IMR-90 (cell line): Measurements from ENCODE around the gene ZNHIT6. TPM values are rescaled to one million over a fixed set of nuclear protein-coding genes. Genes with fewer than 3 reads are reported as not detected.

Source experiments
- ATAC-seq: fragments of 200-7000 bp; cut with Tn5 transposase; 2 replicates; pipeline ENCODE4 v1.9.1; 2020; ENCODE audit warnings: low read depth, mild to moderate bottlenecking, moderate library complexity
- BruUV-seq: library from RNA; stranded (reverse); fragments of 400-500 nt; replicated peaks from 2 replicates; lab custom pipeline; 2021; lab: Mats Ljungman, UMichigan
- CTCF ChIA-PET: fragments of 300-600 bp; formaldehyde crosslinking; extraction: SDS; loops from one replicate; lab custom pipeline; 2021; ENCODE audit warnings: antibody characterized with exemption; lab: Yijun Ruan, JAX
- POLR2A ChIA-PET: fragments of 300-600 bp; sonication (Branson Sonifier 250); formaldehyde crosslinking; loops from one replicate; lab custom pipeline; 2022; ENCODE audit warnings: antibody characterized with exemption; ENCODE audit not compliant: unreplicated experiment; lab: Charles Lee
- DNase-seq: peaks from one replicate; pipeline ENCODE4 v3.0.0; 2013
- H2AFZ ChIP-seq: replicated peaks from 2 replicates; pipeline ENCODE3; 2013; ENCODE audit warnings: low read length, mild to moderate bottlenecking; ENCODE audit not compliant: poor library complexity
- H2AK5ac ChIP-seq: 2 replicates; pipeline ENCODE4 v1.6.1; 2013; ENCODE audit warnings: low read depth, low read length, inconsistent platforms
- H2AK9ac ChIP-seq: replicated peaks from 2 replicates; pipeline ENCODE3; 2013; ENCODE audit warnings: mild to moderate bottlenecking, low read depth, low read length, moderate library complexity; ENCODE audit not compliant: poor library complexity
- H2BK120ac ChIP-seq: 2 replicates; pipeline ENCODE4 v1.6.1; 2013; ENCODE audit warnings: low read depth, low read length, inconsistent platforms
- H2BK15ac ChIP-seq: 3 replicates; pipeline ENCODE4 v1.6.1; 2013; ENCODE audit warnings: low read depth, low read length, inconsistent platforms
- H2BK20ac ChIP-seq: 2 replicates; pipeline ENCODE4 v1.6.1; 2013; ENCODE audit warnings: low read depth, mild to moderate bottlenecking, inconsistent platforms, low read length, moderate library complexity
- H2BK5ac ChIP-seq: 2 replicates; pipeline ENCODE4 v1.6.1; 2013; ENCODE audit warnings: mild to moderate bottlenecking, low read depth, low read length, inconsistent platforms; ENCODE audit not compliant: poor library complexity, severe bottlenecking
- H3K14ac ChIP-seq: replicated peaks from 2 replicates; pipeline ENCODE4 v1.6.1; 2013; ENCODE audit warnings: low read depth, low read length, inconsistent platforms
- H3K18ac ChIP-seq: 2 replicates; pipeline ENCODE4 v1.6.1; 2013; ENCODE audit warnings: low read depth, low read length, control low read depth
- H3K23ac ChIP-seq: 2 replicates; pipeline ENCODE4 v1.6.1; 2013; ENCODE audit warnings: low read depth, low read length, inconsistent platforms
- H3K27ac ChIP-seq: 2 replicates; pipeline ENCODE4 v1.5.1; 2013; ENCODE audit warnings: mild to moderate bottlenecking, control low read depth, low read length; ENCODE audit not compliant: insufficient read depth
- H3K27me3 ChIP-seq: 2 replicates; pipeline ENCODE4 v1.6.1; 2013; ENCODE audit warnings: low read length; ENCODE audit not compliant: control insufficient read depth, insufficient read depth
- H3K36me3 ChIP-seq: 2 replicates; pipeline ENCODE4 v1.6.1; 2013; ENCODE audit warnings: low read length, mixed read lengths; ENCODE audit not compliant: control insufficient read depth, insufficient read depth
- H3K4ac ChIP-seq: 2 replicates; pipeline ENCODE4 v1.6.1; 2013; ENCODE audit warnings: low read depth, low read length, inconsistent platforms
- H3K4me1 ChIP-seq: 2 replicates; pipeline ENCODE4 v1.6.1; 2013; ENCODE audit warnings: low read length, mixed read lengths; ENCODE audit not compliant: control insufficient read depth, insufficient read depth
- H3K4me2 ChIP-seq: 2 replicates; pipeline ENCODE4 v1.6.1; 2013; ENCODE audit warnings: low read depth, mild to moderate bottlenecking, control low read depth, low read length, moderate library complexity
- H3K4me3 ChIP-seq: 2 replicates; pipeline ENCODE4 v1.5.1; 2013; ENCODE audit warnings: low read depth, mild to moderate bottlenecking, control low read depth, low read length, moderate library complexity; ENCODE audit not compliant: insufficient read depth
- H3K56ac ChIP-seq: 2 replicates; pipeline ENCODE4 v1.6.1; 2013; ENCODE audit warnings: low read length, inconsistent platforms; ENCODE audit not compliant: insufficient read depth; ENCODE audit errors: extremely low read depth
- H3K79me1 ChIP-seq, 2 experiments: 2 replicates each; pipeline ENCODE4 v1.6.1; 2013; ENCODE audit warnings: low read length in 2 of 2, inconsistent platforms in 1 of 2, low read depth in 1 of 2
- H3K9ac ChIP-seq: 2 replicates; pipeline ENCODE4 v1.6.1; 2013; ENCODE audit warnings: low read depth, low read length, control low read depth
- H3K9me1 ChIP-seq: 2 replicates; pipeline ENCODE4 v1.6.1; 2013; ENCODE audit warnings: low read length, inconsistent platforms; ENCODE audit not compliant: insufficient read depth
- H3K9me3 ChIP-seq: 2 replicates; pipeline ENCODE4 v1.6.1; 2013; ENCODE audit warnings: low read length; ENCODE audit not compliant: control insufficient read depth, insufficient read depth
- H4K20me1 ChIP-seq: 2 replicates; pipeline ENCODE4 v1.6.1; 2013; ENCODE audit warnings: low read length, inconsistent platforms; ENCODE audit not compliant: insufficient read depth
- H4K5ac ChIP-seq: 2 replicates; pipeline ENCODE4 v1.6.1; 2013; ENCODE audit warnings: mild to moderate bottlenecking, low read depth, low read length, control low read depth
- H4K8ac ChIP-seq, 2 experiments: 2 replicates each; pipeline ENCODE4 v1.6.1; 2013; ENCODE audit warnings: low read depth in 2 of 2, low read length in 2 of 2, control low read depth in 1 of 2, inconsistent platforms in 1 of 2
- H4K91ac ChIP-seq: 2 replicates; pipeline ENCODE4 v1.6.1; 2013; ENCODE audit warnings: low read depth, low read length, inconsistent platforms; ENCODE audit not compliant: insufficient read depth
- BHLHE40 ChIP-seq: fragments of 150-350 bp; IDR thresholded peaks from 2 replicates; pipeline ENCODE4 v1.6.1; 2016; ENCODE audit warnings: mild to moderate bottlenecking, low read depth, low read length
- FOS ChIP-seq: fragments of 150-350 bp; IDR thresholded peaks from 2 replicates; pipeline ENCODE4 v1.6.1; 2016; ENCODE audit warnings: low read depth, low read length
- MXI1 ChIP-seq: IDR thresholded peaks from 2 replicates; pipeline ENCODE4 v1.6.1; 2012; ENCODE audit warnings: low read depth, mild to moderate bottlenecking, low read length, moderate library complexity, borderline replicate concordance
- NFE2L2 ChIP-seq: fragments of 150-350 bp; IDR thresholded peaks from 2 replicates; pipeline ENCODE4 v1.6.1; 2016; ENCODE audit warnings: low read depth, mild to moderate bottlenecking, low read length
- POLR2A ChIP-seq: IDR thresholded peaks from 2 replicates; pipeline ENCODE4 v1.6.1; 2012; ENCODE audit warnings: mild to moderate bottlenecking, low read depth, low read length
- RAD21 ChIP-seq: IDR thresholded peaks from 2 replicates; pipeline ENCODE4 v1.6.1; 2012; ENCODE audit warnings: low read length, improper control_type of control experiment
- RCOR1 ChIP-seq: IDR thresholded peaks from 2 replicates; pipeline ENCODE4 v1.6.1; 2012; ENCODE audit warnings: mild to moderate bottlenecking, low read length, improper control_type of control experiment; ENCODE audit not compliant: insufficient replicate concordance
- SMC3 ChIP-seq: fragments of 150-350 bp; IDR thresholded peaks from 2 replicates; pipeline ENCODE4 v1.6.1; 2016; ENCODE audit warnings: low read depth, mild to moderate bottlenecking, antibody characterized with exemption, low read length, moderate library complexity
- USF2 ChIP-seq: fragments of 150-350 bp; IDR thresholded peaks from 2 replicates; pipeline ENCODE4 v1.6.1; 2017; ENCODE audit warnings: mild to moderate bottlenecking, antibody characterized with exemption, low read length, low read depth
- WGBS, 2 experiments: methylation state at CpG; one replicate each; pipeline versions ENCODE4 v1.1.5 to v1.1.7; 2013; ENCODE audit warnings: missing lambda C conversion rate in 2 of 2; ENCODE audit not compliant: insufficient read length in 1 of 2; ENCODE audit errors: extremely low coverage in 2 of 2; 5-methylcytosine and 5-hydroxymethylcytosine counted together
- dilution Hi-C: fragments of 300-500 bp; cut with HindIII; formaldehyde crosslinking; loops from one replicate; pipeline ENCODE4 v1.14.3; 2018; ENCODE audit warnings: low sequenced_read_pairs; ENCODE audit not compliant: unreplicated experiment
- in situ Hi-C: fragments of 300-500 bp; cut with MboI; formaldehyde crosslinking; loops from 3 replicates; pipeline ENCODE4 v1.14.3; 2019; ENCODE audit warnings: low sequenced_read_pairs, inconsistent platforms, mixed read lengths
- intact Hi-C: fragments of 100-400 bp; cut with micrococcal nuclease; formaldehyde crosslinking; loops from 2 replicates; pipeline ENCODE4 v1.10.0; 2022
- polyA plus RNA-seq, 3 experiments: library from polyadenylated mRNA; depleted of rRNA; stranded (reverse); fragments of >200 nt; gene quantifications; 2 replicates each; pipeline ENCODE4 v1.2.3, GENCODE V29; 2012; ENCODE audit warnings: low replicate concordance in 1 of 3
- total RNA-seq: library from RNA; depleted of rRNA; stranded (reverse); fragments of >200 nt; gene quantifications from 2 replicates; pipeline ENCODE4 v1.2.3, GENCODE V29; 2012

ZNHIT6 gene
- total and polyA plus RNA-seq, 2 of the 4 experiments (the other 2 are of a cell fraction) = 9.0 to 13.7 TPM

DNA sequence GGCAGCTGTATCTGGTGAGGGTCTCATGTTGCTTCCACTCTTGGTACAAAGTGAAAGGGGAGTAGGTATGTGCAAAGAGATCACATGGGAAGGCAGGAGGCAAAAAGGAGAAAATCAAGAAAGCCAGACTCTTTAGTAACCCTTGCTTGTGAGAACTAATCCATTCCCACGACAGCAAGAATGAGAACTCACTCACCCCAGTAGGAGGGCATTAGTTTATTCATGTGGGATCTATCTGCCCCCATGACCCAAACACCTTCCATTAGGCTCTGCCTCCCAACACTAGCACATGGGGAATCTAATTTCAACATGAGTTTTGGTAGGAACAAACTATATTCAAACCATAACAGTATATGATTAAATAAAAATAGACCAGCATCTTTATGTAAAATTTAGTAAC lies 57.6 kb downstream of the ZNHIT6 start:
- no CpG with 5 or more reads among the region's 1 CpG for WGBS, 2 experiments

More for the DNA sequence above, 57.6 kb downstream of the ZNHIT6 start:
- POLR2A ChIA-PET = no interaction called here
- dilution Hi-C loops = no loop called here
- no peak overlapping the region for H2BK20ac ChIP-seq
- no peak overlapping the region for H2BK5ac ChIP-seq
- H3K56ac ChIP-seq = no peak overlapping the region
- H2AFZ ChIP-seq = no peak overlapping the region
- H4K91ac ChIP-seq = no peak overlapping the region
- H2AK9ac ChIP-seq = no peak overlapping the region
- no peak overlapping the region for H2BK15ac ChIP-seq
- no peak overlapping the region for H3K4ac ChIP-seq
- no peak overlapping the region for H3K4me3 ChIP-seq
- H3K14ac ChIP-seq = no peak overlapping the region
- no peak overlapping the region for H3K27ac ChIP-seq
- H3K4me1 ChIP-seq = peaks cover 7% of the 10 kb centered on the region
- no peak overlapping the region for H3K4me2 ChIP-seq
- TF ChIP-seq MXI1 (no peak), BHLHE40 (no peak), SMC3 (no peak), USF2 (no peak), POLR2A (no peak), FOS (no peak), NFE2L2 (no peak), RCOR1 (no peak), RAD21 (no peak)
- peaks cover 0 to 16% of the 10 kb centered on the region in 2 experiments; a peak in 3 of 4 replicates for H3K79me1 ChIP-seq
- peaks cover 5% of the 10 kb centered on the region for H3K9me3 ChIP-seq
- BruUV-seq = no TSS peak
- CTCF ChIA-PET = no interaction called here
- H3K9ac ChIP-seq = no peak overlapping the region
- ATAC-seq (no peak), DNase-seq (no peak)
- intact Hi-C loops = no loop called here
- no peak overlapping the region for H3K18ac ChIP-seq
- no peak overlapping the region for H2AK5ac ChIP-seq
- H3K27me3 ChIP-seq = no peaks in the 10 kb centered on the region
- H4K20me1 ChIP-seq = no peaks in the 10 kb centered on the region
- no peak overlapping the region for H3K23ac ChIP-seq
- no peak overlapping the region for H4K5ac ChIP-seq
- in situ Hi-C loops = no loop called here
- H2BK120ac ChIP-seq = no peak overlapping the region
- H3K9me1 ChIP-seq = peaks cover 5% of the 10 kb centered on the region
- peaks cover 6% of the 10 kb centered on the region for H3K36me3 ChIP-seq
- H4K8ac ChIP-seq = no peak overlapping the region
